PC-9 (cell line): ENCODE data around the gene TTC39C. TPM values are rescaled to one million over a fixed set of nuclear protein-coding genes. Genes with fewer than 3 reads are reported as not detected.

Experiments
- BruUV-seq: library from RNA; stranded (reverse); fragments of 400-500 nt; replicated peaks from 2 replicates; lab custom pipeline; 2021; lab: Mats Ljungman, UMichigan
- CTCF ChIA-PET: fragments of 300-600 bp; sonication (Branson Sonifier 250); formaldehyde crosslinking; loops from one replicate; lab custom pipeline; 2022; ENCODE audit warnings: antibody characterized with exemption; lab: Charles Lee
- POLR2A ChIA-PET: fragments of 300-600 bp; sonication (Branson Sonifier 250); formaldehyde crosslinking; loops from one replicate; lab custom pipeline; 2022; ENCODE audit warnings: antibody characterized with exemption; ENCODE audit not compliant: unreplicated experiment; lab: Charles Lee
- DNase-seq, 2 experiments: peaks; one replicate each; pipeline versions ENCODE4 v3.0.0 to v3.0.0-alpha.2; 2015 to 2022; ENCODE audit warnings: mixed read lengths in 1 of 2
- H2AFZ ChIP-seq: fragments of 200-600 bp; sonication (generic); 2 replicates; pipeline ENCODE4 v1.8.1; 2017; ENCODE audit warnings: antibody characterized with exemption
- H3F3A ChIP-seq: fragments of 200-600 bp; sonication (generic); 2 replicates; pipeline ENCODE4 v1.8.1; 2017; ENCODE audit warnings: antibody characterized with exemption, mild to moderate bottlenecking, low read depth; ENCODE audit not compliant: insufficient read depth
- H3K27ac ChIP-seq: fragments of 200-600 bp; sonication (generic); 2 replicates; pipeline ENCODE4 v1.6.1; 2016; ENCODE audit warnings: mixed run types
- H3K27me3 ChIP-seq: fragments of 200-600 bp; sonication (generic); 2 replicates; pipeline ENCODE4 v1.6.1; 2016; ENCODE audit warnings: low read depth, mixed run types; ENCODE audit not compliant: insufficient read depth
- H3K36me3 ChIP-seq: fragments of 200-600 bp; sonication (generic); 2 replicates; pipeline ENCODE4 v1.6.1; 2016; ENCODE audit warnings: low read depth, mixed run types
- H3K4me1 ChIP-seq: fragments of 200-600 bp; sonication (generic); replicated peaks from 2 replicates; pipeline ENCODE4 v1.6.1; 2016; ENCODE audit warnings: mixed run types; ENCODE audit not compliant: insufficient read depth
- H3K4me2 ChIP-seq: fragments of 200-600 bp; sonication (generic); 2 replicates; pipeline ENCODE4 v1.6.1; 2017; ENCODE audit warnings: mixed run types
- H3K4me3 ChIP-seq: fragments of 200-600 bp; sonication (generic); 2 replicates; pipeline ENCODE4 v1.6.1; 2016; ENCODE audit warnings: mixed run types
- H3K79me2 ChIP-seq: fragments of 200-600 bp; sonication (generic); 2 replicates; pipeline ENCODE4 v1.6.1; 2017; ENCODE audit warnings: low read depth, mixed run types
- H3K9me2 ChIP-seq: fragments of 200-600 bp; sonication (generic); 2 replicates; pipeline ENCODE4 v1.8.1; 2017; ENCODE audit warnings: mild to moderate bottlenecking; ENCODE audit not compliant: insufficient read depth
- H3K9me3 ChIP-seq: fragments of 200-600 bp; sonication (generic); 2 replicates; pipeline ENCODE4 v1.8.1; 2016; ENCODE audit warnings: low read depth; ENCODE audit not compliant: insufficient read depth
- H4K20me1 ChIP-seq: fragments of 200-600 bp; sonication (generic); 2 replicates; pipeline ENCODE4 v1.8.1; 2017; ENCODE audit not compliant: insufficient read depth
- CTCF ChIP-seq: fragments of 200-600 bp; sonication (generic); conservative IDR thresholded peaks from 2 replicates; pipeline ENCODE4 v1.6.1; 2017; ENCODE audit warnings: mixed run types, antibody characterized with exemption, mild to moderate bottlenecking, moderate library complexity
- EZH2 ChIP-seq: fragments of 200-600 bp; sonication (generic); IDR thresholded peaks from 2 replicates; pipeline ENCODE4 v1.8.0; 2017; ENCODE audit warnings: antibody characterized with exemption, low read depth
- intact Hi-C: fragments of 100-400 bp; cut with micrococcal nuclease; formaldehyde crosslinking; loops from one replicate; pipeline ENCODE4 v1.10.0; 2022; ENCODE audit not compliant: unreplicated experiment
- total RNA-seq: library from RNA; stranded (reverse); gene quantifications from 2 replicates; pipeline ENCODE4 v1.2.3, GENCODE V29; 2021

TTC39C gene
- total RNA-seq, 1 experiment from 2014 or later = 15.3 TPM

GRCh38 chr18:24181806-24182205, 167.3 kb downstream of the TTC39C start:
- no peak overlapping the region for H3K27ac ChIP-seq
- CTCF ChIA-PET = no interaction called here
- H3K79me2 ChIP-seq = no peaks in the 10 kb centered on the region
- POLR2A ChIA-PET = interaction anchor here (0.7 kb wide), 1 partner anchor 1724 kb away, joined by 4 read pairs; no protein-coding TSS in a partner anchor
- no peaks in the 10 kb centered on the region for H3K9me2 ChIP-seq
- no peaks in the 10 kb centered on the region for H3K9me3 ChIP-seq
- H3K4me1 ChIP-seq = no peaks in the 10 kb centered on the region
- no peak overlapping the region for H3K4me3 ChIP-seq
- H3K27me3 ChIP-seq = no peaks in the 10 kb centered on the region
- no peak for DNase-seq
- H2AFZ ChIP-seq = no peak overlapping the region
- H3F3A ChIP-seq = no peaks in the 10 kb centered on the region; the same call in 1 of the 2 replicates
- no peaks in the 10 kb centered on the region for H4K20me1 ChIP-seq
- no peak for TF ChIP-seq CTCF
- TF ChIP-seq EZH2 = no peak
- 0 out of 2 replicates have a peak, but pooled peaks cover 6% of the 10 kb centered on the region for H3K36me3 ChIP-seq
- no TSS peak for BruUV-seq
- H3K4me2 ChIP-seq = no peak overlapping the region
- intact Hi-C loops = no loop called here

Other genes starting within 250 kb of the TTC39C start
- gene CABYR, start 124.3 kb downstream of the TTC39C start, total RNA-seq = 19.5 and 32.4 TPM in 2 replicates